SU-DHL-6 (cell line): ENCODE data around the gene WBP2NL.

Experiments
- EZH2phosphoT487 ChIP-seq: fragments of 200-600 bp; sonication (generic), shearing (Covaris generic); conservative IDR thresholded peaks from 2 replicates; pipeline ENCODE4 v1.6.1; 2018; ENCODE audit warnings: mild to moderate bottlenecking, antibody characterized with exemption, low read length, moderate library complexity, mixed read lengths
- TF ChIP-seq, protein P1 (sequence below): fragments of 200-600 bp; sonication (generic); IDR thresholded peaks from one replicate; pipeline ENCODE4 v1.5.1; 2017; ENCODE audit warnings: antibody characterized with exemption, mild to moderate bottlenecking, low read length, moderate library complexity; ENCODE audit not compliant: insufficient read depth, poor library complexity, severe bottlenecking

DNA sequence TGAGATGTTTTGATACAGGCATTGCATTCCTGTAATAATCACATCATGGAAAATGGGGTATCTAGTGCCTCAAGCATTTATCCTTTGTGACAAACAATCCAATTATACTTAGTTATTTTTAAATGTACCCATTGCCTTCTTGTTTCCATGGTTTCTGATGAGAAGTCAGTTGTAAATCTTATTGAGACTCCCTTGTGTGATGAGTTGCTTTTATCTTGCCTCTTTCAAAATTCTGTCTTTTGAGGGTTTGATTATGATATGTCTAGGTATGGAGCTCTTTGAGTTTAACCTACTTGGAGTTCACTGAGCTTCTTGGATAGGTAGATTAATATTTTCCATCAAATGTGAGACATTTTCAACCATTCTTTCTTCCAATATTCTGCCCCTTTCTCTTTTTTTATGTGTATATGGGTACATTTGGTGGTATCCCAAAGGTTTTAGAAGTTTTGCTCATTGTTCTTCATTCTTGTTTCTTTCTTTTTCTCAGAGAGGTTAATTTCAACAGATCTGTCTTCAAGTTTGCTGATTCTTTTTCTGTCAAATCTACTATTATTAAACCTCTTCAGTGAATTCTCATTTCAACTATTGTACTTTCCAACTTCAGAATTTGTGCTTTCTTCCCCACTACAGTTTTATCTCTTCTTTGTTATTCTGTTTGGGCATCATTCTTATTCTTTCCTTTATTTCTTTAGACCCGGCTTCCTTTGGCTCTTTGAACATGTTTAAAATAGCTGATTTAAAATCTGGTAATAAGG, 58.3 kb downstream of the WBP2NL start:
- TF ChIP-seq, protein P1, sequence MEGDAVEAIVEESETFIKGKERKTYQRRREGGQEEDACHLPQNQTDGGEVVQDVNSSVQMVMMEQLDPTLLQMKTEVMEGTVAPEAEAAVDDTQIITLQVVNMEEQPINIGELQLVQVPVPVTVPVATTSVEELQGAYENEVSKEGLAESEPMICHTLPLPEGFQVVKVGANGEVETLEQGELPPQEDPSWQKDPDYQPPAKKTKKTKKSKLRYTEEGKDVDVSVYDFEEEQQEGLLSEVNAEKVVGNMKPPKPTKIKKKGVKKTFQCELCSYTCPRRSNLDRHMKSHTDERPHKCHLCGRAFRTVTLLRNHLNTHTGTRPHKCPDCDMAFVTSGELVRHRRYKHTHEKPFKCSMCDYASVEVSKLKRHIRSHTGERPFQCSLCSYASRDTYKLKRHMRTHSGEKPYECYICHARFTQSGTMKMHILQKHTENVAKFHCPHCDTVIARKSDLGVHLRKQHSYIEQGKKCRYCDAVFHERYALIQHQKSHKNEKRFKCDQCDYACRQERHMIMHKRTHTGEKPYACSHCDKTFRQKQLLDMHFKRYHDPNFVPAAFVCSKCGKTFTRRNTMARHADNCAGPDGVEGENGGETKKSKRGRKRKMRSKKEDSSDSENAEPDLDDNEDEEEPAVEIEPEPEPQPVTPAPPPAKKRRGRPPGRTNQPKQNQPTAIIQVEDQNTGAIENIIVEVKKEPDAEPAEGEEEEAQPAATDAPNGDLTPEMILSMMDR = no peak
- TF ChIP-seq EZH2phosphoT487 = no peak
